IPS-15b (cell line): Measurements from ENCODE around the gene RNF26.

Experiments
- H3K27me3 ChIP-seq: one replicate; pipeline ENCODE4 v1.6.1; 2013; ENCODE audit warnings: low read length; ENCODE audit not compliant: control insufficient read depth, insufficient read depth
- H3K36me3 ChIP-seq: one replicate; pipeline ENCODE4 v1.6.1; 2013; ENCODE audit warnings: low read length; ENCODE audit not compliant: control insufficient read depth, insufficient read depth
- H3K4me1 ChIP-seq: one replicate; pipeline ENCODE4 v1.6.1; 2013; ENCODE audit warnings: mild to moderate bottlenecking, low read length; ENCODE audit not compliant: control insufficient read depth, insufficient read depth
- H3K4me3 ChIP-seq: one replicate; pipeline ENCODE4 v1.5.1; 2013; ENCODE audit warnings: low read depth, low read length
- H3K9ac ChIP-seq: one replicate; pipeline ENCODE4 v1.6.1; 2013; ENCODE audit warnings: low read depth, mild to moderate bottlenecking, low read length
- H3K9me3 ChIP-seq: one replicate; pipeline ENCODE4 v1.6.1; 2013; ENCODE audit warnings: mild to moderate bottlenecking, low read length; ENCODE audit not compliant: control insufficient read depth, insufficient read depth

The RNF26 gene

GRCh38 chr11:119362741-119363080 lies 28.4 kb downstream of the RNF26 start:
- Histone ChIP-seq H3K4me3 (no peak overlapping the region), H3K4me1 (peaks cover 17% of the 10 kb centered on the region), H3K27me3 (peaks cover 44% of the 10 kb centered on the region), H3K9me3 (no peaks in the 10 kb centered on the region), H3K36me3 (no peaks in the 10 kb centered on the region), H3K9ac (no peak overlapping the region)

DNA sequence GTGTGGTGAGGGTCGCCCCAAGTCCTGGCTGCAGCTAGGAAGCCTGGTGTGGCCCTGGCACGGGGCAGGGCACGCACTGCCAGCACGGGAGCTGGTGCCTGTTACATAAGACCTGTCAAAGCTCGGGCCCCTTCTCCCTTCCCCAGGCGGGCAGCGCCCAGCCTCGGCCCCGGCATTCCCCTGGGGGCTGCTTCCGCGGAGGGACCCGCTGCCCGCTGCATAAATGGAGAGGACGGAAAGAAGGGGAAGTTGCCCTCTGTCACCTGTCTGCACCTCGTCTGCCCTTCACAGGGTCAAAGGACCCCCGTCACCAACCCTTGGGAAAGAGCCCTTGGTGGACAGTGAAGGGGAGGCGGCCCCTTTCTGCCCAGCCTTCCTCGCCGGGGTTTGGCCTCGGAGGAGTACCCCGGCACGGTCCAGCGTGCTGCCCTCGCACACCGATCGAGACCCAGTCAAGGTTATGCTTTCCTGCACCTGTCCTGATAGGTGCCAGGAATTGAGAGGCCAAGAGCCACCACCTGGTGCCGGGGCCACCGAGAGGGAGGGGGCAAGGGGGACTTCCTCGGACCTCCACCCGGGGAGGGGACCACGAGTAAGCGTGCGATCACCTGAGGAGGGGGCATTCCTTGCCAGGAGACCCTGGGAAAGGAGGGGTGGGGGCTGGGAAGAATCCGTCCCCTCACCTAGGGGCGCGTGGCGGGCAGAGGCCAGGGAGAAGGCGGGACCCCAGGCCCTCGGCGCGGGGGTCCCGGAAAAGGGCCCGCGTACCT lies 28.9 kb downstream of the RNF26 start:
- Histone ChIP-seq H3K9me3 (no peaks in the 10 kb centered on the region), H3K4me1 (peaks cover 20% of the 10 kb centered on the region), H3K4me3 (peak overlapping the region; percentile 45), H3K27me3 (peaks cover 42% of the 10 kb centered on the region), H3K9ac (no peak overlapping the region), H3K36me3 (no peaks in the 10 kb centered on the region)

GRCh38 chr11:119363851-119364590 lies 29.7 kb downstream of the RNF26 start:
- peaks cover 20% of the 10 kb centered on the region for H3K4me1 ChIP-seq

GRCh38 chr11:119365071-119365591 lies 30.8 kb downstream of the RNF26 start:
- Histone ChIP-seq H3K9ac (no peak overlapping the region), H3K9me3 (no peaks in the 10 kb centered on the region), H3K27me3 (peaks cover 42% of the 10 kb centered on the region), H3K4me1 (peaks cover 20% of the 10 kb centered on the region), H3K4me3 (peak overlapping the region; percentile 26), H3K36me3 (no peaks in the 10 kb centered on the region)

More at GRCh38 chr11:119363851-119364590, 29.7 kb downstream of the RNF26 start:
- H3K9ac ChIP-seq, result no peak overlapping the region
- H3K4me3 ChIP-seq, result peak overlapping the region; percentile 45
- H3K36me3 ChIP-seq, result no peaks in the 10 kb centered on the region
- peaks cover 42% of the 10 kb centered on the region for H3K27me3 ChIP-seq
- H3K9me3 ChIP-seq, result no peaks in the 10 kb centered on the region

- Histone ChIP-seq H3K4me1 (peaks cover 10% of the 10 kb centered on the region), H3K36me3 (no peaks in the 10 kb centered on the region), H3K4me3 (no peak overlapping the region), H3K27me3 (peaks cover 37% of the 10 kb centered on the region), H3K9me3 (no peaks in the 10 kb centered on the region), H3K9ac (no peak overlapping the region)
Measured at GRCh38 chr11:119366690-119367620, 32.6 kb downstream of the RNF26 start.

DNA sequence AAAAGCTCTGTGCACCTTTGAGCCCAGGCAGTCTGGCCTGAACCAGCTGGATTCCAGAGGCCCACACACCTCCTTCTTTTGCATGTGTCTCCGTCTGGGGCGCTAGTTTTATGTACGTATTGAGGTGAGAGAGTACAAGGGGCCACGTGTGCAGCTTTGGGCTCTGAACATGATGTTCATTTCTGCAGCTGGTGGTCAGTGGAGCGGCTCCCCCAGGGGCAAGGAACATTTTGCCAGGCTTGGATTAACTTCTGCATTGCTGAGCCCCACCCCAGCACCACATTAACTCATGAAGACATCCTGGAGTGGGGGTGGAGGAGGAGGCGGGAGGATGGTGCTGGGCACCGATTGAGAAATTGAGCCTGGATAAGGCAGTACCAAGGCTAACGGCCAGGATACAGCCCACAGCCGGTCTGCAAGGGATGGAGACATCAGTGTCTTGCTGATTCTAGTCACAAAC lies 33.4 kb downstream of the RNF26 start:
- Histone ChIP-seq H3K36me3 (no peaks in the 10 kb centered on the region), H3K4me1 (peaks cover 7% of the 10 kb centered on the region), H3K9me3 (no peaks in the 10 kb centered on the region), H3K9ac (no peak overlapping the region), H3K27me3 (peaks cover 30% of the 10 kb centered on the region), H3K4me3 (no peak overlapping the region)

DNA sequence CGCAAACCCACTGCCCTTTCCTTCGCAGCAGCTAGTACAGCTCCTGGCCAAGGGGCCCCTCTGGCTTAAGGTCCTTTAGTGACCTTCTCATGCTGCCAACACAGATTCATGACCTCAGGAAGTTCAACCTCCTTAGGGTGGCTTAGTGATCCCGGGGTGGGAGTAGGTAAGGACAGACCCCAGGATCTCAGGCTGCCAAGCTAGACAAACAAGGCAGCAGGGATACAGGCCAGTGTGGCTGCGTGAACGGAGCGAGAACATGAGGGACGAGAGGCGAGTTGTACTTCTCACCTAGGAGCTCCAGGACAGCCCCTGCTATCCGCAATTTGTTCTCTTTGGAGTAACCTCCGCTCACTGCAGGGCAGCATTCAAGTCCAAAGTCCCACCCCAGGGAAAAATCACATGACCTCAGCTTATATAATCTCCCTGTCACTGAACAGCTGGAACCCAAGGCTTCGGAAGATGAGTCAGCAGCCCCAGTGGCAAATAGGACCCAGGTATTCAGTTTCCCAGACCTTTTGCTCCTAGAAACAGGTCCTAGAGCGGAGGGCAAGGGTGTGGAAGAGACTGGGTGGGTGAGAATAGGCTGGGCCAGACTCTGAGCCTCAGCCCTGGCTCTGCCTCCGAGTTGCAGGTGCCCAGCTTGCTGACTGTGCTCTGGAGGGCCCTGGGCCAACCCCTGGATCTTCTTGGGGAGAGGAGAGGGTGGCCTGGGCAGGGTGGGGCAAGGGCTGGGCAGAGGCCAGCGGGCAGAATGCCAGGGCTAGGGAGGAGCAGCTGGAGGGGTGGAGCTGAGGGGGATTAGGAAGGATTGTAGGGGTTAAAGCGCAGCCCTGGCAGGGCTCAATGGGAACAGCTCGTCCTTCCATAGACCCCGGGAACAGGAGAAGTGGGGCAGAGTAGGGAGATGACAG lies 34.1 kb downstream of the RNF26 start:
- Histone ChIP-seq H3K9ac (no peak overlapping the region), H3K4me1 (peaks cover 7% of the 10 kb centered on the region), H3K36me3 (no peaks in the 10 kb centered on the region), H3K4me3 (no peak overlapping the region), H3K9me3 (no peaks in the 10 kb centered on the region), H3K27me3 (peaks cover 23% of the 10 kb centered on the region)

DNA sequence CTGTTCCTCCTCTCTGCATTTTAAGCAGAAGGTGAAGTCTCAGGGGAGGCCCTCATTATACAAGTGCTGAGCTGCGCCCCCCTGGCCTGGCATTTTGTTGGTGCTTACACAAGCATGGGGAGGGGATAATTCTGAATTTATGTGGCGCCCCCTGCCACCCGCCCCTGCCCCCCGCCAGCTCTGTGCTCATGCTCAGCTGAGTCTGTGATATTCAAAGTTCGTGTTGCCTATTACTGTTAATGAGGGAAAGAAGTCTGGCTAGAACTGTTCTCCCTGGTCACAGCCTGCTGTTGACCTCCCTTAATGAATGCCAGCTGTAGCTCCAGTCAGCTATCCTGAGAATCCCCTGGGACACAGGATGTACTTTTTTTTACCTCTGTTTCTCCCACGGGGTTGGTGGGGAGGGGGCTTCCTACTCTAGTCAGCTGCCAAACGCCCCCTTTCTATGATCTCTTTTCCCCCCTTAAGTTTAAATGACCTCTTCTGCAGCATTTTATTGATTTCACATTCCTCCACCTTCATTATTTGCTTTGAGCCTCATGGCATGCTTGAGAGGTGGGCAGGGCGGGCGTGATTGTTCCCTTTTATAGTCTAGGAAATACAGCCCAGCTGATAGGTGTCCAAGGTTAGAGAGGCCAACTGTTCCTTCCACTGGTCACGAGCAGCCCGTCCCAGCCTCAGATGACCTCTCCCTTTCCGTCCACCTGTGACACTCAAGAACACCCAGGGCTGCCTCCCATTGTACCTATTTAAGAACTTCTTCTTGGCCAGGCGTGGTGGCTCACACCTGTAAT lies 35.0 kb downstream of the RNF26 start:
- H3K9me3 ChIP-seq, result no peaks in the 10 kb centered on the region
- H3K4me3 ChIP-seq, result no peak overlapping the region
- H3K36me3 ChIP-seq, result no peaks in the 10 kb centered on the region
- peaks cover 7% of the 10 kb centered on the region for H3K4me1 ChIP-seq
- H3K27me3 ChIP-seq, result peaks cover 19% of the 10 kb centered on the region
- no peak overlapping the region for H3K9ac ChIP-seq

DNA sequence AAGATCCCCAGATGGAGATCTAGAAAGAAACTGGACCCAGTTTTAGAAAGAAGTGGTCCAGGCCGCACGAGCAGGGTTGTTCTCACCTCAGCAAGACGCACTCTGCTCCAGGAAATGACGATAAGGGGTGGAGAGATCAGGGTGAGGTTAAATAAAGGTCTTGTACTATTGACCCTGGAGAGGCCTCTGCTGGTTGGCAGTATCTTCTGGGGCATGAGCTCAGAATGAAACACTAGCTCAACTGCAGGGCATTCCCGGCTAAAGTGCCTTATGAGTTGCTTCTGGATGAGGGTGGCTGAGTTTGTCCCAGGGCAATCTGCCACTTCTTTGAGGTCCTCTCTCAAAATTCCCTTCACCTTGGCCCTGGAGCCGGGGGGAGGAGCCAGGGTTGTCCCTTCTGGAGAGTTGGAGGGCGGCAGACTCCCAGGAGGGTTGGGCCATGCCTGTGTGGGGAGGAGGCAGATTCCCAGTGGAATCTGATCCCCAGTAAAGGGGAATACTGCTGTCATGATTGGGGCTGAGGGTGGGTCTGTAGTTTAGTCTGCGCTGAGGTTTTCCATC lies 36.2 kb downstream of the RNF26 start:
- peaks cover 7% of the 10 kb centered on the region for H3K27me3 ChIP-seq
- H3K36me3 ChIP-seq, result no peaks in the 10 kb centered on the region
- no peaks in the 10 kb centered on the region for H3K9me3 ChIP-seq
- peaks cover 11% of the 10 kb centered on the region for H3K4me1 ChIP-seq
- H3K9ac ChIP-seq, result no peak overlapping the region
- H3K4me3 ChIP-seq, result no peak overlapping the region

- peaks cover 13% of the 10 kb centered on the region for H3K4me1 ChIP-seq
- H3K36me3 ChIP-seq, result no peaks in the 10 kb centered on the region
- H3K4me3 ChIP-seq, result no peak overlapping the region
- H3K27me3 ChIP-seq, result peaks cover 6% of the 10 kb centered on the region
- no peak overlapping the region for H3K9ac ChIP-seq
- H3K9me3 ChIP-seq, result no peaks in the 10 kb centered on the region
Measured at GRCh38 chr11:119371067-119371601, 36.8 kb downstream of the RNF26 start.
